ENCODE data around the gene MARCKSL1. TPM values are rescaled to one million over a fixed set of nuclear protein-coding genes. Genes with fewer than 3 reads are reported as not detected.

The MARCKSL1 gene
- total RNA-seq, 1 experiment from 2014 or later, result 0.65 TPM

GRCh38 chr1:32365445-32365844, 29.4 kb upstream of the MARCKSL1 start:
- H3K4me3 Mint-ChIP-seq (ENCODE audit: unreplicated experiment), result no peak overlapping the region
- H3K27ac Mint-ChIP-seq (ENCODE audit: low read depth, unreplicated experiment), result no peak overlapping the region
- TSS peak; percentile 17 for BruUV-seq (replicated peaks)
- H3K9me3 Mint-ChIP-seq (ENCODE audit: unreplicated experiment), result no peaks in the 10 kb centered on the region
- TF ChIP-seq, protein P1, sequence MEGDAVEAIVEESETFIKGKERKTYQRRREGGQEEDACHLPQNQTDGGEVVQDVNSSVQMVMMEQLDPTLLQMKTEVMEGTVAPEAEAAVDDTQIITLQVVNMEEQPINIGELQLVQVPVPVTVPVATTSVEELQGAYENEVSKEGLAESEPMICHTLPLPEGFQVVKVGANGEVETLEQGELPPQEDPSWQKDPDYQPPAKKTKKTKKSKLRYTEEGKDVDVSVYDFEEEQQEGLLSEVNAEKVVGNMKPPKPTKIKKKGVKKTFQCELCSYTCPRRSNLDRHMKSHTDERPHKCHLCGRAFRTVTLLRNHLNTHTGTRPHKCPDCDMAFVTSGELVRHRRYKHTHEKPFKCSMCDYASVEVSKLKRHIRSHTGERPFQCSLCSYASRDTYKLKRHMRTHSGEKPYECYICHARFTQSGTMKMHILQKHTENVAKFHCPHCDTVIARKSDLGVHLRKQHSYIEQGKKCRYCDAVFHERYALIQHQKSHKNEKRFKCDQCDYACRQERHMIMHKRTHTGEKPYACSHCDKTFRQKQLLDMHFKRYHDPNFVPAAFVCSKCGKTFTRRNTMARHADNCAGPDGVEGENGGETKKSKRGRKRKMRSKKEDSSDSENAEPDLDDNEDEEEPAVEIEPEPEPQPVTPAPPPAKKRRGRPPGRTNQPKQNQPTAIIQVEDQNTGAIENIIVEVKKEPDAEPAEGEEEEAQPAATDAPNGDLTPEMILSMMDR (IDR thresholded peaks at IDR 0.05; ENCODE audit: unreplicated experiment), result no peak
- intact Hi-C loops (cut with micrococcal nuclease), result no loop called here
- ChIA-PET POLR2A (interaction anchor here (0.7 to 2.2 kb wide), 3 partner anchors 12 to 29 kb away, joined by 3 to 6 read pairs (median 4); partner anchors contain the start of gene BSDC1), CTCF (interaction anchor here (0.5 to 0.6 kb wide), 2 partner anchors 17 to 374 kb away, joined by 3 to 4 read pairs; no protein-coding TSS in a partner anchor)
- H3K4me1 Mint-ChIP-seq (ENCODE audit: insufficient read depth, unreplicated experiment), result no peaks in the 10 kb centered on the region
- peaks cover 70% of the 10 kb centered on the region for H3K36me3 Mint-ChIP-seq (ENCODE audit: insufficient read depth, unreplicated experiment)
- H3K27me3 Mint-ChIP-seq (ENCODE audit: insufficient read depth, unreplicated experiment), result no peaks in the 10 kb centered on the region
- no peak for DNase-seq (ENCODE audit: unreplicated experiment)

DNA sequence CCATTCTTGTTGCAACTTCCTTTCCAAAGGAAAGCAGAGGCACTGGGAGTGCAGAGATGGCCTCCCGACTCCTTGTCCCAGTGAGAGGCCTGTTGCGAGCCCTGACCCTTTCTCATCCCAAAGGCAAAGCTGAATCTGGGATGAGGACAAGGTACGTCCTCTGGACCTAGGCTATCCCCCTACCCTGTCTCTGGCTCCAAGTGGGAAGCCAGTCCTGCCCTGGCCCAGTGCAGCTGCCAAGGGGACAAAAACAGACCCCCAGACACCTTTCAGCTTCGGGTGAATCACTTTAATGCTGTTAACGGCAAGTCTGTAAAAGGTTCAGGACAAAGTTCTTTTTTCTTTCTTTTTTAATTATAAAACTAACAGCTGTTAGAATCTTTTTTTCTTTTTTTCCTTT, 28.8 kb upstream of the MARCKSL1 start:
- TF ChIP-seq, protein P1 (IDR thresholded peaks at IDR 0.05; ENCODE audit: unreplicated experiment), result no peak
- BruUV-seq (replicated peaks), result no TSS peak
- Mint-ChIP-seq H3K27me3 (ENCODE audit: insufficient read depth, unreplicated experiment) (no peaks in the 10 kb centered on the region), H3K36me3 (ENCODE audit: insufficient read depth, unreplicated experiment) (peaks cover 68% of the 10 kb centered on the region), H3K27ac (ENCODE audit: low read depth, unreplicated experiment) (no peak overlapping the region), H3K4me1 (ENCODE audit: insufficient read depth, unreplicated experiment) (no peaks in the 10 kb centered on the region), H3K4me3 (ENCODE audit: unreplicated experiment) (no peak overlapping the region), H3K9me3 (ENCODE audit: unreplicated experiment) (no peaks in the 10 kb centered on the region)
- DNase-seq (ENCODE audit: unreplicated experiment), result no peak
- intact Hi-C loops (cut with micrococcal nuclease), result no loop called here
- POLR2A ChIA-PET, result interaction anchor here (0.8 to 2.2 kb wide), 2 partner anchors 12 to 30 kb away, joined by 4 to 6 read pairs; partner anchors contain the start of gene BSDC1
- CTCF ChIA-PET, result interaction anchor here (0.5 kb wide), 1 partner anchor 17 kb away, joined by 3 read pairs; no protein-coding TSS in a partner anchor

GRCh38 chr1:32363713-32364112, 27.7 kb upstream of the MARCKSL1 start:
- TF ChIP-seq, protein P1 (IDR thresholded peaks at IDR 0.05; ENCODE audit: unreplicated experiment), result no peak
- Mint-ChIP-seq H3K27ac (ENCODE audit: low read depth, unreplicated experiment) (no peak overlapping the region), H3K4me1 (ENCODE audit: insufficient read depth, unreplicated experiment) (no peaks in the 10 kb centered on the region), H3K36me3 (ENCODE audit: insufficient read depth, unreplicated experiment) (peaks cover 62% of the 10 kb centered on the region), H3K9me3 (ENCODE audit: unreplicated experiment) (no peaks in the 10 kb centered on the region), H3K27me3 (ENCODE audit: insufficient read depth, unreplicated experiment) (no peaks in the 10 kb centered on the region), H3K4me3 (ENCODE audit: unreplicated experiment) (no peak overlapping the region)
- POLR2A ChIA-PET, result interaction anchor here (0.6 to 2.2 kb wide), 3 partner anchors 11 to 148 kb away, joined by 3 to 6 read pairs (median 4); partner anchors contain the start of gene BSDC1
- intact Hi-C loops (cut with micrococcal nuclease), result no loop called here
- peak; percentile 23 for DNase-seq (ENCODE audit: unreplicated experiment)
- CTCF ChIA-PET, result interaction anchor here (0.6 to 0.8 kb wide), 2 partner anchors 11 to 12 kb away, joined by 4 read pairs; no protein-coding TSS in a partner anchor
- BruUV-seq (replicated peaks), result no TSS peak

GRCh38 chr1:32362474-32363313, 26.7 kb upstream of the MARCKSL1 start, which contains the start of the genes FAM229A and TSSK3:
FAM229A (minus strand) TSS chr1:32362485; CDS start chr1:32362091, 394 bp downstream.
TSSK3 (plus strand) TSS chr1:32362539; CDS start chr1:32362702, 163 bp downstream.
- BruUV-seq (replicated peaks), result no TSS peak
- ChIA-PET POLR2A (no interaction called here), CTCF (interaction anchor here (0.8 kb wide), 1 partner anchor 12 kb away, joined by 4 read pairs; no protein-coding TSS in a partner anchor)
- no peaks in the 10 kb centered on the region for H3K4me1 Mint-ChIP-seq (ENCODE audit: insufficient read depth, unreplicated experiment)
- peaks cover 52% of the 10 kb centered on the region for H3K36me3 Mint-ChIP-seq (ENCODE audit: insufficient read depth, unreplicated experiment)
- H3K27me3 Mint-ChIP-seq (ENCODE audit: insufficient read depth, unreplicated experiment), result no peaks in the 10 kb centered on the region
- TF ChIP-seq, protein P1 (IDR thresholded peaks at IDR 0.05; ENCODE audit: unreplicated experiment), result no peak
- H3K27ac Mint-ChIP-seq (ENCODE audit: low read depth, unreplicated experiment), result peak within 1 kb of the TSS; percentile 30
- DNase-seq (ENCODE audit: unreplicated experiment), result no peak
- no peak within 1 kb of the TSS for H3K4me3 Mint-ChIP-seq (ENCODE audit: unreplicated experiment)
- H3K9me3 Mint-ChIP-seq (ENCODE audit: unreplicated experiment), result no peaks in the 10 kb centered on the region
- intact Hi-C loops (cut with micrococcal nuclease), result no loop called here
